Measurements from ENCODE around the gene NFATC2.

DNA sequence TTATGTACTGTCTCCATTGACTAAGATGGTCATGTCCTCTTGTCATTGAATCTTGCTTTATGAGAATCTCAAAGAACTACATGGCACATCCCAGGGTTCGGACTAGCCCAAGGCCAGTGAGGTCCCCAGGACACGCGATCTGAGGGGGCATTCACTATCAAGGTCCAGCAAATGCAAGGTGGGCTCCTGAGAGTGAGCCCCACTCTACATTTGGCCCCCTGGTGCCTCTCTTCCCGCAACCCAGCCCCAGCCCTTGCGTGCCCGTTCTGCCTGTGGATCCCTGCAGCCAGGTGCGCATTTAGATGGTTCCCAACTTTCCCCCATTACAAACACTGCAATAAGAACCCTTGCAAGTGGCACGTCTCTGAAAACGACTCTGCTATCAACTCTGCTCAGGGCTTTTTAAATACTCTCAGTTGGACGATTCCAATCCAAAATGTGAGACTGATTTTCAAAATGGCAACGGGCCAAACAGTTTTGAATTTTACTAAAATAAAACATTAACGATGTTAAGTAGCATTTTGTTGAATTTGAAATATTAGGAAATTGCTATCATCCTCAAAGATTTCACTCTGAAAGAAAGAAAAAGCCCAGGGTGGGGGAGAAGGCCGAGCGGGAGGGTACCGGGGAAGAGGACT, 59.6 kb downstream of the NFATC2 start:
- TF ChIP-seq POLR2AphosphoS5 (IDR thresholded peaks at IDR 0.05; ENCODE audit: low read depth, low read length): no peak
- TF ChIP-seq, protein P1, sequence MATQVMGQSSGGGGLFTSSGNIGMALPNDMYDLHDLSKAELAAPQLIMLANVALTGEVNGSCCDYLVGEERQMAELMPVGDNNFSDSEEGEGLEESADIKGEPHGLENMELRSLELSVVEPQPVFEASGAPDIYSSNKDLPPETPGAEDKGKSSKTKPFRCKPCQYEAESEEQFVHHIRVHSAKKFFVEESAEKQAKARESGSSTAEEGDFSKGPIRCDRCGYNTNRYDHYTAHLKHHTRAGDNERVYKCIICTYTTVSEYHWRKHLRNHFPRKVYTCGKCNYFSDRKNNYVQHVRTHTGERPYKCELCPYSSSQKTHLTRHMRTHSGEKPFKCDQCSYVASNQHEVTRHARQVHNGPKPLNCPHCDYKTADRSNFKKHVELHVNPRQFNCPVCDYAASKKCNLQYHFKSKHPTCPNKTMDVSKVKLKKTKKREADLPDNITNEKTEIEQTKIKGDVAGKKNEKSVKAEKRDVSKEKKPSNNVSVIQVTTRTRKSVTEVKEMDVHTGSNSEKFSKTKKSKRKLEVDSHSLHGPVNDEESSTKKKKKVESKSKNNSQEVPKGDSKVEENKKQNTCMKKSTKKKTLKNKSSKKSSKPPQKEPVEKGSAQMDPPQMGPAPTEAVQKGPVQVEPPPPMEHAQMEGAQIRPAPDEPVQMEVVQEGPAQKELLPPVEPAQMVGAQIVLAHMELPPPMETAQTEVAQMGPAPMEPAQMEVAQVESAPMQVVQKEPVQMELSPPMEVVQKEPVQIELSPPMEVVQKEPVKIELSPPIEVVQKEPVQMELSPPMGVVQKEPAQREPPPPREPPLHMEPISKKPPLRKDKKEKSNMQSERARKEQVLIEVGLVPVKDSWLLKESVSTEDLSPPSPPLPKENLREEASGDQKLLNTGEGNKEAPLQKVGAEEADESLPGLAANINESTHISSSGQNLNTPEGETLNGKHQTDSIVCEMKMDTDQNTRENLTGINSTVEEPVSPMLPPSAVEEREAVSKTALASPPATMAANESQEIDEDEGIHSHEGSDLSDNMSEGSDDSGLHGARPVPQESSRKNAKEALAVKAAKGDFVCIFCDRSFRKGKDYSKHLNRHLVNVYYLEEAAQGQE (IDR thresholded peaks at IDR 0.05; ENCODE audit: insufficient read depth in 1 of 2, low read depth in 2 of 2, low read length in 2 of 2): no peak
- no peak for TF ChIP-seq SIN3A (IDR thresholded peaks at IDR 0.05; ENCODE audit: borderline replicate concordance, insufficient read depth, low read length)
- no peak for TF ChIP-seq TAF1 (IDR thresholded peaks at IDR 0.05; ENCODE audit: borderline replicate concordance, insufficient read depth, low read length)

All from PFSK-1 (cell line).